Activated naive CD8-positive, alpha-beta T cell (primary cell): Measurements from ENCODE around the gene MYO1C.
"Not testable (repeated sequence)": the region's sequence is repeated elsewhere in the genome, so short reads cannot be mapped to it uniquely, and the experiment has no call there.

ENCODE experiments used
- H3K27ac Mint-ChIP-seq: one replicate; pipeline ENCODE4 v1.8.0; 2021; ENCODE audit warnings: mixed read lengths
- H3K27me3 Mint-ChIP-seq: one replicate; pipeline ENCODE4 v1.8.0; 2021; ENCODE audit warnings: mixed read lengths
- H3K36me3 Mint-ChIP-seq: one replicate; pipeline ENCODE4 v1.8.0; 2021; ENCODE audit warnings: mixed read lengths
- H3K4me1 Mint-ChIP-seq: one replicate; pipeline ENCODE4 v1.8.0; 2021; ENCODE audit warnings: low read depth, mixed read lengths
- H3K4me3 Mint-ChIP-seq: one replicate; pipeline ENCODE4 v1.8.0; 2021; ENCODE audit warnings: mild to moderate bottlenecking, mixed read lengths
- H3K9me3 Mint-ChIP-seq: one replicate; pipeline ENCODE4 v1.8.0; 2021; ENCODE audit warnings: low read depth, mixed read lengths

Gene MYO1C

GRCh38 chr17:1515640-1516387 lies 23.3 kb upstream of the MYO1C start:
- Mint-ChIP-seq H3K9me3 (no peaks in the 10 kb centered on the region), H3K27me3 (no peaks in the 10 kb centered on the region), H3K36me3 (peaks cover 4% of the 10 kb centered on the region), H3K27ac (peak overlapping the region; percentile 78), H3K4me1 (peaks cover 32% of the 10 kb centered on the region), H3K4me3 (peak overlapping the region; percentile 90)

GRCh38 chr17:1512351-1512750 lies 19.9 kb upstream of the MYO1C start:
- Mint-ChIP-seq H3K36me3 (peaks cover 4% of the 10 kb centered on the region), H3K27ac (no peak overlapping the region), H3K9me3 (no peaks in the 10 kb centered on the region), H3K27me3 (no peaks in the 10 kb centered on the region), H3K4me3 (no peak overlapping the region), H3K4me1 (peaks cover 23% of the 10 kb centered on the region)

GRCh38 chr17:1511756-1512321 lies 19.4 kb upstream of the MYO1C start:
- no peak overlapping the region for H3K4me3 Mint-ChIP-seq
- H3K36me3 Mint-ChIP-seq: peaks cover 4% of the 10 kb centered on the region
- peaks cover 23% of the 10 kb centered on the region for H3K4me1 Mint-ChIP-seq
- H3K27me3 Mint-ChIP-seq: no peaks in the 10 kb centered on the region
- H3K27ac Mint-ChIP-seq: no peak overlapping the region
- H3K9me3 Mint-ChIP-seq: no peaks in the 10 kb centered on the region

- H3K9me3 Mint-ChIP-seq: no peaks in the 10 kb centered on the region
- H3K27ac Mint-ChIP-seq: no peak overlapping the region
- H3K4me3 Mint-ChIP-seq: no peak overlapping the region
- H3K36me3 Mint-ChIP-seq: peaks cover 4% of the 10 kb centered on the region
- no peaks in the 10 kb centered on the region for H3K27me3 Mint-ChIP-seq
- peaks cover 23% of the 10 kb centered on the region for H3K4me1 Mint-ChIP-seq
Measured at GRCh38 chr17:1511290-1511689, 18.8 kb upstream of the MYO1C start.

- H3K4me3 Mint-ChIP-seq: no peak overlapping the region
- H3K36me3 Mint-ChIP-seq: peaks cover 8% of the 10 kb centered on the region
- H3K9me3 Mint-ChIP-seq: no peaks in the 10 kb centered on the region
- peaks cover 10% of the 10 kb centered on the region for H3K4me1 Mint-ChIP-seq
- no peak overlapping the region for H3K27ac Mint-ChIP-seq
- H3K27me3 Mint-ChIP-seq: no peaks in the 10 kb centered on the region
Measured at GRCh38 chr17:1509290-1509881, 16.9 kb upstream of the MYO1C start.

- not testable (repeated sequence) for H3K9me3 Mint-ChIP-seq, H3K4me3 Mint-ChIP-seq, H3K4me1 Mint-ChIP-seq, H3K27ac Mint-ChIP-seq, H3K27me3 Mint-ChIP-seq
- H3K36me3 Mint-ChIP-seq: peaks cover 11% of the 10 kb centered on the region
Measured at GRCh38 chr17:1508709-1509108, 16.2 kb upstream of the MYO1C start.

GRCh38 chr17:1506649-1507267 lies 14.3 kb upstream of the MYO1C start:
- Mint-ChIP-seq H3K9me3 (no peaks in the 10 kb centered on the region), H3K36me3 (peaks cover 7% of the 10 kb centered on the region), H3K27ac (no peak overlapping the region), H3K4me3 (no peak overlapping the region), H3K27me3 (no peaks in the 10 kb centered on the region), H3K4me1 (peaks cover 4% of the 10 kb centered on the region)

GRCh38 chr17:1505586-1505985 lies 13.1 kb upstream of the MYO1C start:
- Mint-ChIP-seq H3K4me1 (peaks cover 4% of the 10 kb centered on the region), H3K27ac (no peak overlapping the region), H3K9me3 (no peaks in the 10 kb centered on the region), H3K36me3 (peaks cover 7% of the 10 kb centered on the region), H3K27me3 (no peaks in the 10 kb centered on the region), H3K4me3 (no peak overlapping the region)

GRCh38 chr17:1504866-1505265 lies 12.4 kb upstream of the MYO1C start:
- H3K9me3 Mint-ChIP-seq: no peaks in the 10 kb centered on the region
- H3K36me3 Mint-ChIP-seq: peaks cover 7% of the 10 kb centered on the region
- no peak overlapping the region for H3K4me3 Mint-ChIP-seq
- H3K4me1 Mint-ChIP-seq: peaks cover 4% of the 10 kb centered on the region
- no peak overlapping the region for H3K27ac Mint-ChIP-seq
- no peaks in the 10 kb centered on the region for H3K27me3 Mint-ChIP-seq

- H3K4me3 Mint-ChIP-seq: no peak overlapping the region
- H3K27me3 Mint-ChIP-seq: no peaks in the 10 kb centered on the region
- H3K36me3 Mint-ChIP-seq: peaks cover 7% of the 10 kb centered on the region
- H3K4me1 Mint-ChIP-seq: no peaks in the 10 kb centered on the region
- H3K9me3 Mint-ChIP-seq: no peaks in the 10 kb centered on the region
- H3K27ac Mint-ChIP-seq: no peak overlapping the region
Measured at GRCh38 chr17:1503699-1504098, 11.2 kb upstream of the MYO1C start.

- Mint-ChIP-seq H3K36me3 (peaks cover under 1% of the 10 kb centered on the region), H3K9me3 (no peaks in the 10 kb centered on the region), H3K27ac (no peak overlapping the region), H3K27me3 (no peaks in the 10 kb centered on the region), H3K4me3 (no peak overlapping the region), H3K4me1 (no peaks in the 10 kb centered on the region)
Measured at GRCh38 chr17:1498869-1499268, 6.4 kb upstream of the MYO1C start.

- Mint-ChIP-seq H3K36me3 (no peaks in the 10 kb centered on the region), H3K27me3 (no peaks in the 10 kb centered on the region), H3K9me3 (no peaks in the 10 kb centered on the region), H3K27ac (no peak overlapping the region), H3K4me3 (no peak overlapping the region), H3K4me1 (no peaks in the 10 kb centered on the region)
Measured at GRCh38 chr17:1498233-1498632, 5.7 kb upstream of the MYO1C start.

GRCh38 chr17:1497831-1498230 lies 5.3 kb upstream of the MYO1C start:
- H3K4me3 Mint-ChIP-seq: no peak overlapping the region
- H3K36me3 Mint-ChIP-seq: no peaks in the 10 kb centered on the region
- no peaks in the 10 kb centered on the region for H3K27me3 Mint-ChIP-seq
- H3K27ac Mint-ChIP-seq: no peak overlapping the region
- H3K4me1 Mint-ChIP-seq: peaks cover 2% of the 10 kb centered on the region
- no peaks in the 10 kb centered on the region for H3K9me3 Mint-ChIP-seq

- Mint-ChIP-seq H3K9me3 (no peaks in the 10 kb centered on the region), H3K4me3 (no peak overlapping the region), H3K36me3 (no peaks in the 10 kb centered on the region), H3K27me3 (no peaks in the 10 kb centered on the region), H3K27ac (no peak overlapping the region), H3K4me1 (peaks cover 4% of the 10 kb centered on the region)
Measured at GRCh38 chr17:1496869-1497268, 4.4 kb upstream of the MYO1C start.

GRCh38 chr17:1495265-1495989 lies 2.9 kb upstream of the MYO1C start:
- no peak overlapping the region for H3K4me3 Mint-ChIP-seq
- no peaks in the 10 kb centered on the region for H3K36me3 Mint-ChIP-seq
- no peaks in the 10 kb centered on the region for H3K27me3 Mint-ChIP-seq
- no peaks in the 10 kb centered on the region for H3K9me3 Mint-ChIP-seq
- no peak overlapping the region for H3K27ac Mint-ChIP-seq
- H3K4me1 Mint-ChIP-seq: peaks cover 9% of the 10 kb centered on the region
